AG20443 (cell line): ENCODE measurements around the gene ANGPTL4.
A peak's percentile ranks its signal among the peaks of the same experiment; 100 is the strongest.
"Not testable (repeated sequence)": the region's sequence is repeated elsewhere in the genome, so short reads cannot be mapped to it uniquely, and the experiment has no call there.

Source experiments
- DNase-seq: peaks from one replicate; pipeline ENCODE4 v3.0.0; 2012; ENCODE audit warnings: low spot score, mixed read lengths

Gene ANGPTL4

GRCh38 chr19:8334458-8335342 lies 29.3 kb upstream of the ANGPTL4 start:
- DNase-seq = peak; percentile 79

- no peak for DNase-seq
Measured at GRCh38 chr19:8335343-8336071, 28.4 kb upstream of the ANGPTL4 start.

GRCh38 chr19:8336072-8336569 lies 27.8 kb upstream of the ANGPTL4 start:
- DNase-seq = no peak

GRCh38 chr19:8336660-8337059 lies 27.3 kb upstream of the ANGPTL4 start:
- DNase-seq = no peak

GRCh38 chr19:8337728-8338127 lies 26.2 kb upstream of the ANGPTL4 start:
- DNase-seq = no peak

GRCh38 chr19:8338835-8339234 lies 25.1 kb upstream of the ANGPTL4 start:
- no peak for DNase-seq

- DNase-seq = no peak
Measured at GRCh38 chr19:8340341-8341096, 23.4 kb upstream of the ANGPTL4 start.

- not testable (repeated sequence) for DNase-seq
Measured at GRCh38 chr19:8341504-8341903, 22.5 kb upstream of the ANGPTL4 start.

- no peak for DNase-seq
Measured at GRCh38 chr19:8342316-8342683, 21.7 kb upstream of the ANGPTL4 start.

GRCh38 chr19:8342684-8343482 lies 21.1 kb upstream of the ANGPTL4 start, which contains the start of gene KANK3:
Gene KANK3 (minus strand): TSS chr19:8343262. CDS start chr19:8337828, 5,434 bp downstream.
- peak; percentile 96 for DNase-seq

- DNase-seq = no peak
Measured at GRCh38 chr19:8343483-8343844, 20.5 kb upstream of the ANGPTL4 start.

- not testable (repeated sequence) for DNase-seq
Measured at GRCh38 chr19:8349629-8350372, 14.2 kb upstream of the ANGPTL4 start.

GRCh38 chr19:8352134-8352827 lies 11.7 kb upstream of the ANGPTL4 start:
- peak; percentile 10 for DNase-seq

- not testable (repeated sequence) for DNase-seq
Measured at GRCh38 chr19:8352845-8353244, 11.1 kb upstream of the ANGPTL4 start.

- peak; percentile 85 for DNase-seq
Measured at GRCh38 chr19:8355631-8356402, 8.1 kb upstream of the ANGPTL4 start.

GRCh38 chr19:8357007-8357521 lies 6.9 kb upstream of the ANGPTL4 start:
- DNase-seq = no peak

GRCh38 chr19:8358948-8359347 lies 5.0 kb upstream of the ANGPTL4 start:
- no peak for DNase-seq

GRCh38 chr19:8360196-8360595 lies 3.8 kb upstream of the ANGPTL4 start:
- no peak for DNase-seq
